ENCODE results near the gene TSSK6.

The TSSK6 gene

DNA sequence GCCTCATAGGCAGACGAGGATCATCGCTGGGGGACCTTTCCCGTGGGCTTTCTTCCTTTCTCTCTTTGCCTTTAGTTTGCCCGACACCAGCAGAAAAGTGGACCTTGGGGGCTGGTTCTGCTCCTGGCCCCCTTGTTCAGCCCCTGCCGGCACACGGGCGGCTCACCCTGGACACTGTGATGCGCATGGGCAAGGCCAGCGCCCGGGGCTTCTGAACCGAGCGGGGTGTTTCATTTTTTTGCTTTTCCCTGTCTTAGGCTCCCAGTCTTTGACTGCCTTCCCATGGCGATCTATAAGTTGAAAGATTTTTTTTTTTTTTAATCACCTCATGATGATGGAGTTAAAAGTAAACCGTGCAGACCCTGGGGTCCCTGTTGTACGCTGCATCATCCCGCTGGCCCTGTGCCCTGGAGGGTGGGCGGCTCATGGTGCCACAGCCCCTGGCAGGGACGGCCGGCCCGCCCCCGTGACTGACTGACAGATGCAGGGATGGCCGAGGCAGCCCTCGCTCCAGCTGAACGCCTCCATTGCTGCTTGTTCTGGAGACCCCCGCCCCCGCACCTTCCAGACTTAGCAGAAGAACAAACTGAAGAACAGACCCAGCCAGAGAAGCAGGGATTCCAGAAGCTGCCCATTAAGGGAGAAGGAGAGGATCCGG, 9.6 kb downstream of the TSSK6 start:
- DNase-seq (ENCODE audit: low read depth): no peak

DNA sequence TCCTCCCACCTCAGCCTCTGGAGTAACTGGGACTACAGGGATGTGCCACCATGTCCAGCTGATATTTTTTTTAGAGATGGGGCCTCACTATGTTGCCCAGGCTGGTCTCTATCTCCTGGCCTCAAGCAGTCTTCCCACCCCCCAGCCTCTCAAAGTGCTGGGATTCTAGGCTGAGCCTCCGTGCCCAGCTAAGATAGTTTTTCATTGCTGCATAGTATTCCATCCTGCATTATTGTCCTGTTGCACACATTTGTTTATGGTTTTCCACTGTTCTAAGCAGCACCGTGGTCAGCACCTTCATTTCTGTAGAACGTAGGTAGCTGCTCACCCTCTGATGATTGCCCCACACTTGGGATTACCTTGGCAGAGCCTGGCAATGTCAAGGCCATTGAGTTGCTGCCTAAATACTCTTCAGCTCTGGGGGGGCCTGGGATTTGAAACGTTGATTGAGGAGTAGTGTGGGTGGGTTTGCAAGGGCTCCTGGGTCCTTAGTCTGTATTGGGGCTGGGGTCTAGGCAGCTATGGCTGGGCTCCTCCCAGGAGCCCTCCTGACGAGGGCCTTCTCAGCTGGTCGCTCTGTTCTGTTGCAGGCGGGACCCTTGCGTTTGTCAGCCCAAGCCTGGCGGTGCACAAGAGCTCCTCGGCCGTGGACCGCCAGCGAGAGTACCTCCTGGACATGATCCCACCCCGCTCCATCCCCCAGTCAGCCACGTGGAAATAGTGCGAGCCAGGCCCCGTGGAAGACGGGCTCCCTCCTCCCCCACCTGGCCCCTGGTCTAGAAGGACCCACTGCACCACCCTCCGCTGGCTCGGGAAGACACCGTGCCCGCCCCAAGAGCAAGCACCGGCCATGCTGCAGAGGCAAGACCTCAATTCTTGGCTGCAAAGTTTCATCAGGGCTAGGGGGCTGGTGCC, 10.3 kb downstream of the TSSK6 start:
- DNase-seq (ENCODE audit: low read depth): no peak

- no peak for DNase-seq (ENCODE audit: low read depth)
Observed at GRCh38 chr19:19502808-19503602, 12.3 kb downstream of the TSSK6 start.

GRCh38 chr19:19502281-19502680, 13.1 kb downstream of the TSSK6 start:
- DNase-seq (ENCODE audit: low read depth): no peak

DNA sequence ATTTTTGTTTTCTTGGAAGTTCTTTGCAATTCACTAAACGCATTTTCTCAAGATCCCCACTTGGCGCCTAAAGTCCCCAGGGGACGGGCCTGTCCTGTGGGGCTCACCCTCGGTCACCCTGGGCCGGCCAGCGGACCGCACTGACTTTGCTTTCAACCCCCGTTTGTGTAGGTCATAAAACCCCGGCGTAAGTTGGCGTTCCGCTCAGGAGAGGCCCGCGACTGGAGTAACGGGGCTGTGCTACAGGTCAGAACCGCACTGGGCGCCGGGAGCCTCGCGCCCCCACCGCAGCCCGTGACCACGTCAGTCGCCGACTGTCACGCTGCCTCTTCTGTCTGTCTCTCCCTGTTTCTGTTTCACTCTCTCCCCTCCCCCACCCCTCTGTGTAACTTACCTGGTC, 13.6 kb downstream of the TSSK6 start:
- DNase-seq (ENCODE audit: low read depth): no peak

DNA sequence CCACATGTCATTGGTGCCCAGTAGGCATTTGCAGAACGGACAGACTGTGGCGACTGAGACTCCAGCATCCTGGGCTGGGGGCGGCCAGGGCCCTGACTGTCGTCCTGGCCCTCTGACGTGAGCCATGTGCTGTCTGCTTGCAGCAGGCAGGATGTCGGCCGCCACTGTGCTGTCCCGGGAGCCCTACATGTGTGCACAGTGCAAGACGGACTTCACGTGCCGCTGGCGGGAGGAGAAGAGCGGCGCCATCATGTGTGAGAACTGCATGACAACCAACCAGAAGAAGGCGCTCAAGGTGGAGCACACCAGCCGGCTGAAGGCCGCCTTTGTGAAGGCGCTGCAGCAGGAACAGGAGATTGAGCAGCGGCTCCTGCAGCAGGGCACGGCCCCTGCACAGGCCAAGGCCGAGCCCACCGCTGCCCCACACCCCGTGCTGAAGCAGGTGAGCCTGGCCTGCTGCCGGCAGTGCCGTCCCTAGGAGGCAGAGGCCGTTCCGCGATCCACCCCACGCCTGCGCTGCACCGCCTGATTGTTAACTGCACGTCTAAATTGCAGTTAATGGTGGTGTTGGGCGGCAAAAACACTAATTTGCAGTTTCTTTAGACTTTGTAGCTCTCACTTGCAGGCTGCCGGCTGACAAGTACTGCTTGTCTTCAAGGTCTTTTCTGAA, 14.2 kb downstream of the TSSK6 start:
- no peak for DNase-seq (ENCODE audit: low read depth)

DNA sequence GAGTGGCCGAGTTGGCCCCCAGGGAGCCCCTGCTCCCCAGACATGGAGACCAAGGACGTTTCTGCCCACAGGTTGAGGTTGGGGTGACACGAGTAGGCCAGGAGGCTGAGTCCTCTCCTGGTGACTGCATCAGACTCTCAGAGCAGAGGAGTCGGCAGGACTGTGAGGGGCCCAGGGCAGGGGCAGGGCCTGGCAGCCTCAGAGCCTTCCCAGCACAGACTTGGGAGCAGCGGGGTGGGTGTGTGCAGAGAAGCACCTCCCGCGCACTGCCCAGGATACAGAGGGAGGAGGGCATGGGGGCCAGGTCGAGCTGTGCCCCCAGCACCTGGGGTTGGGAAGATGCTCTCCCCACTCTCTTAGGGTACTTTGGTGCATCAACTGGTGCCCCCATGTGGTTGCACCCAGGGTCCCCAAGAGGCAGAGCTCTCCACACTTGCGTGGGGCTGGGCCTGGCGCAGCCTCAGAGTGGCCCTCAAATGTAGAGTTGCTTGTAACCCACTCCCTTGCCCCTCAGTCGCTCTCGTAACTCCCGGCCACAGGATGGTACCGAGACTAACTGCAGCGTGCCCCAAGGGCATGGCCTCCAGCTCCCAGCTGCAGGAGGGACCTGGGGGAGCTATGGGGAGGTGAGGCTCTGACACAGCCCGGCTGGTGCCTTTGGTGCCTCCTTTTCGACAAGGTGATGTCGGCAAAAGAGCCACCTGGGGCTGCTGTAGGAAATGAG, 15.9 kb downstream of the TSSK6 start:
- DNase-seq (ENCODE audit: low read depth): no peak

DNA sequence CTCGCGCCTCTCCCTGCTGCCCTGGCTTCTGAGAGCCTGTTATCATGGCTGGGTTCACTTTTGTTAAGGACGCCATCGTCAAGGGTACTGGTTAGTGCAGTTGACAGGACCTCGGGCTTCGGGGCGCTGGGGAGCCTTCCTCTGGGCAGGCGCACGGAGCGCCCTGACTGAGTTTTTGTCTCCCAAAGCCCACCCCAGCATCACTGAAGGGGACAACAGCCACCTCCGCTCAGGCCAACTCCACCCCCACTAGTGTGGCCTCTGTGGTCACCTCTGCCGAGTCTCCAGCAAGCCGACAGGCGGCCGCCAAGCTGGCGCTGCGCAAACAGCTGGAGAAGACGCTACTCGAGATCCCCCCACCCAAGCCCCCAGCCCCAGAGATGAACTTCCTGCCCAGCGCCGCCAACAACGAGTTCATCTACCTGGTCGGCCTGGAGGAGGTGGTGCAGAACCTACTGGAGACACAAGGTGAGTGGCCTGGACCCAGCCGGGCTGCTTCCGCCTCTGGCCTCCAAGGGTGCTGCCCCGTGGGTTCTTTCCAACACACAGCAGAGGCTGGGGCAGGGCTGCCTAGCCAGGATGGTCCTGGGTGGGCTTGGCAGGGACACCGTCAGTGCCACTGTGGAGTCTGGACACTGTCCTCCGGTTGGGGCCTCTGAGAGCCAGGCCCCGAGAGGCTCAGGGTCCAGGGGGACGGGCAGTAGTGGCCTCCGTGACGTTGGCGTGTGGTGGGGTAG, 16.9 kb downstream of the TSSK6 start:
- no peak for DNase-seq (ENCODE audit: low read depth)

DNA sequence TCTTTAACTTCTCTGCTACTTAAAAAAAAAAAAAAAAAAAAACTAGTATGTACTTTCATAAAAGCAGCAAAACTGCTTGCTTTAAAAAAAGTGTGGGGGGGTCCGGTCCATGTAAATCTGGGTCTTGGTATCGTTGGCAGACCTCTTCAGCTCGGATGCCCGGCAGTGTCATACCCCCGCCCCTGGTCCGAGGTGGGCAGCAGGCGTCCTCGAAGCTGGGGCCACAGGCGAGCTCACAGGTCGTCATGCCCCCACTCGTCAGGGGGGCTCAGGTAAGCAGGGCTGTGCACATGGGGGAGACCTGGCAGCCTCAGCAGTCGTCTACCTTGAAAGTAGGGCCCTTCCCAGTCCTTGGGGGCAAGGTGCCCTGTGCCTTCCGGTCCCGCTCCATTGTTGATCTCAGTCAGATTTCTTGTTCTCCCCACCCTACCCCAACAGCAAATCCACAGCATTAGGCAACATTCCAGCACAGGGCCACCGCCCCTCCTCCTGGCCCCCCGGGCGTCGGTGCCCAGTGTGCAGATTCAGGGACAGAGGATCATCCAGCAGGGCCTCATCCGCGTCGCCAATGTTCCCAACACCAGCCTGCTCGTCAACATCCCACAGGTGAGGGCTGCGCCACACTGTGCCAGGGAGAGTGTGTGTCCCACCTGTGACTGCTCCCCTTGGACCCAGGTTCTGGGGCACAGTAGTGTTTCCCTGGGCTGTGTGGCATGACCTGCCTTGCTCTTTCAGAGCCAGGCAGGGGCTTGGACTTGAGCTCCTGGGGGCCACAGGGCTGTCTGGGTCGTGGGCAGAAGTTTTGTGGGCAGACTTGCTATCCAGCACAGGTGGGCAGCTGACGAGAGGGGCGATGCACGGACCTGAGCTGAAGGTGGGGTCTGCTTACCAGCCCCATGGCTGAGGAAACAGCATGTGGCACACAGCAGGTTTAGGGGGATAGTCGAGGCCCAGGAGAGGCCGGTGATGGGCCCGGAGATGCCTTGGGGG, 19.4 kb downstream of the TSSK6 start:
- no peak for DNase-seq (ENCODE audit: low read depth)

DNA sequence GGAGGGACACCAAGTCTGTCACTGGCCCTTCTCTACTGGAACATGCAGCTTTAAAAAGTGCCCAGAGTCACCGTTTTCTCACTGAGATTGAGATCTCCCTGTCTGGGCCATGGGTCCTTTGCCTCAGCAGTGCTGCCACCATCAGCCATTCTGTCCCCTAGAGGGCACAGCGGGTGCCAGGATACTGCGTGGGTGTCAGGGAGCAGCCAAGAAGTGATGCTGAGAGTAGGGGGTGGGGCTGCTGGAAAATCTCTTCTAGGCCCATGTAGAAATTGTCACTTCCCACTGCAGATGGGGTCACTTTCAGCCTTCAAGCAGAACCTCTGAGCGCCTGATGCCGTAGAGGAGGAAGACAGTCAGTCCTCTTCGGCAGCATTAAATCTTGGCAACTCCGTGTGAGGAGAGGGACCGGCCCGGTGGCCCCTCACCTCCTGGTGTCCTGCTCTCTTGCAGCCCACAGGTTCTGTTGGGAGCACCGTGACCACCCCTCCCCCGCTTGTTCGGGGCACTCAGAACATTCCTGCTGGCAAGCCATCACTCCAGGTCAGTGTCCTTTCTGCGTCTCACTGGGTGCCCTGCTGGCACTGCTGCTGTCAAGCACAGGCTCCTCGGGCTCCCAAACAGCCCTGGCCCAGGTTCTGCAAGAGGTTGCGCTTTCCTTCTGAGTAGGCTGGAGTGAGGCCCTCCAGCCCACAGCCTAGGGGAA, 21.4 kb downstream of the TSSK6 start:
- DNase-seq (ENCODE audit: low read depth): no peak

GRCh38 chr19:19492026-19492610, 23.2 kb downstream of the TSSK6 start:
- DNase-seq (ENCODE audit: low read depth): no peak

- DNase-seq (ENCODE audit: low read depth): no peak
Observed at GRCh38 chr19:19491321-19492025, 23.9 kb downstream of the TSSK6 start.

- DNase-seq (ENCODE audit: low read depth): peak; percentile 68
Observed at GRCh38 chr19:19490214-19490968, 25.0 kb downstream of the TSSK6 start.

- DNase-seq (ENCODE audit: low read depth): no peak
Observed at GRCh38 chr19:19489804-19490204, 25.5 kb downstream of the TSSK6 start.

GRCh38 chr19:19488875-19489690, 26.3 kb downstream of the TSSK6 start:
- DNase-seq (ENCODE audit: low read depth): peak; percentile 81
